GM12878 (cell line): ENCODE data around the gene NRG2.

ENCODE experiments used
- DPF2 ChIP-seq: fragments of 450-650 bp; IDR thresholded peaks from 2 replicates; pipeline ENCODE4 v1.6.1; 2017; ENCODE audit warnings: mild to moderate bottlenecking
- NBN ChIP-seq: fragments of 450-650 bp; IDR thresholded peaks from 2 replicates; pipeline ENCODE4 v1.6.1; 2016
- POLR2A ChIP-seq: IDR thresholded peaks from 2 replicates; pipeline ENCODE4 v1.6.1; 2011; ENCODE audit warnings: low read depth, mild to moderate bottlenecking, low read length

GRCh38 chr5:140017397-140018095, 25.6 kb downstream of the NRG2 start:
- TF ChIP-seq POLR2A (no peak), NBN (no peak), DPF2 (no peak)
